HG03571 (cell line): ENCODE results near the gene AP3D1.

Experiments
- ATAC-seq: cut with Tn5 transposase; IDR thresholded peaks from one replicate; pipeline ENCODE4 v1.9.1; 2021; ENCODE audit not compliant: unreplicated experiment

Gene AP3D1

DNA sequence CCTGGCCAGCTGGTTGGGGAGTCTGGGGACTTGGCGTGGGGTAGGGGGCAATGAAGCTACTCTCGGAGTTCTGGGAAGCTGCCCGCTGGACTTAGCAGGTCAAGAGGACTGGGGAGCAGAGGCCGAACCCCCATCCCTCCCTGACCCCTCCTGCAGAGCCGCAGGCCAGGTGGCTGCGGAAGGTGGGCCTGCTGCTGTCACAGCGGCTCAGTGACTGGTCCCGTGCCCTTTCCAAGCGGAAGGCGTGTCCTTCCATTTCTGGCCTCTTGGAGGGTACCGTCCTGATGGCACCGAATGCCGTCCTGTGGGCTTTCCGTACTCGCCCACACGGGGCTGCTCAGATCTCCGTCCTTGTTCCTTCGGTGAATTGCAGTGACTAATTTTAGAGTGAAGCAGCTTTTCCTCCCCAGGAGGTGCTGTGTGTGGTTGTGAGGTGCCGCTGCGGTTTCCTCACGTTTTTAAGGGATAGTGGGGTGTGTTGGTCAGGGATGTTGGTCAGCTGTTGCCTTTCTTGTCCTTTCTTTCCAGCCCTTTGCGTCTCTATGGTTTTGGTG is 33.1 kb upstream of the AP3D1 start:
- ATAC-seq, result no peak

DNA sequence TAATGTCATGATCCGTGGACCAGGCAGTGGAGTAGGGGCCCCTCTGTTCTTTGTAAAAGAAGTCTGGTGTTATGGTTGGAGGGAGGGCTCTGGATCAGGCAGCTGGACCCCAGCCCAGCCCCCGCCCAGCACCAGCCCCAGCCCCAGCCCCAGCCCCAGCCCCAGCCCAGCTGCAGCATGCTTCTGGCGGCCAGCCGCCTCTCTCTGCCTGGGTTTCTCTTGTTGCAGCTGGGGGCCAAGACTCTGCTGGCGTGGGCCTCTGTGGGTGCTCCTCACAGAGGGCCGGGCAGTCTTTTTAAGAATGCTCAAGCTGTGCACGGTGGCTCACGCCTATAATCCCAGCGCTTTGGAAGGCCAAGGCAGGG is 30.2 kb upstream of the AP3D1 start:
- no peak for ATAC-seq

DNA sequence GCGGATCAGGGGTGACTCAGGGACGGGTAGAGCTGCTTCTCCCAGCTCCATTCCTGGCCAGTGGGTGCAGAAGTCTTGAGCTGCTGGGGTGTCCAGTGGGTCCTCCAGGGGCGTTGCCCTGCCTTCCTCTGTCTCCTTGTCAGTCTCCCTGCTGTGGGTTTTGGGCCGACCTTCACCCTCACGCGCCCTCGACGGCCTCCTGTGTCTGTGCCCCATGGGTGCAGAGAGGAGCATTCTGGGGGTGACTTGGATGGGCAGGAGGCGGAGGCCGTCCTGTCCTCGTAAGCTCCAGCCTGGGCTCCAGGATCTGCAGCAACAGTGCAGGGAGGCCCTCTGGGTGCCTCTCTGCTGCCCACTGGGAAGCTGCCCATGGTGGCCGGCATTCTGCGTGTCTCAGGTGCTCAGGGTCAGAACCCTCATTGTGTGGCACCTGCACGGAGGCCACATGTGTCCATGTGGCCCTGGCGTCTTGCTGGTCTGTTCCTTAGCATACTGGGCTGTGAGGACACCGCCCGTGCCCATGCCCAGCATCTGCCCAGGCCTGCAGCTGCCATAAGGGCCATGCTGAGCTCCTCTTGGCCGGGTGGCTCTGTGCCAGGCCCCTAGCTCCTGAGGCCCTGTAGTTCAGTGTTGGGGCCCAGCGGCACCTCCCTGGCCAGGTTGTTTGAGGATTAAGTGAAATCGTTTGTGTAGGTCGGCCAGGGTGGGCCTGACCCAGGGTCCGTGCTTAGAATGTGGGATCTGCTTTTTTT is 29.7 kb upstream of the AP3D1 start:
- no peak for ATAC-seq

DNA sequence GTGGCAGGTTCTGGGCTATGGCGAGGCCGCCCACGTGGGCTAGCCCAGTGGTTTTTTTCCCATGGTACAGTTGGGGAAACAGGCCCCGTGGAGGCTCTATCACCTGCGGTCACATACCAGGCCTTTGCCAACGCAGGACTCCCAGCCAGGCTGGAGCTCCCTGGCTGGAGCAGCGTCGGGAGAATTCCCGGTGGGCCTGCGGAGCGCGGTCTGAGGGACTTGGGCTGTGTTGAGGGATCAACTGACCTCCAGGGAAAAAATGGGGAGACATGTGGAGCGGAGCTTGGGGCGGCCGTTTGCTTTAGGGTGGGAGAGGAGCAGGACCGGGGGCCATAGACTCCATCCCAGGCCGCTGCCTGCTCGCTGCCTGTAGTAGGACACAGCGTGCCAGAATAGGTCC is 28.7 kb upstream of the AP3D1 start:
- no peak for ATAC-seq

DNA sequence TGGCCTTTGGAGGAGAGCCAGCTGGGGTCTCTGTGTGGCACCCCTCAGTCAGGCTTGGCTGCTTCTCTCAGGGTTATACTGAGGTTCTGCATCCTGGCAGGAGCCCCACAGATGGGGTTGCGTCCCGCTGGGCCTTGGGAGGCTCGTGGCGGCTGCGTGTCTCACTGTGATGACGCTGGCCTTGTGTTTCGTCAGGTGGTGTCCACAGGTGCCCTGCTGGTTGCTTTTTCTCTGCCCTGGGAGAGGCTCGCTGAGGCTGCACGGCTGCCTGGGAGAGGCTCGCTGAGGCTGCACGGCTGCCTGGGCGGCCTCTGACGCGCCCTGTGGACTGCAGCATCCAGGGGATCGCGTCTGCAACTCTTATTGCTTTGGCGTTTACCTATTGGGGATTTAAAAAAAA is 27.7 kb upstream of the AP3D1 start:
- ATAC-seq, result no peak

DNA sequence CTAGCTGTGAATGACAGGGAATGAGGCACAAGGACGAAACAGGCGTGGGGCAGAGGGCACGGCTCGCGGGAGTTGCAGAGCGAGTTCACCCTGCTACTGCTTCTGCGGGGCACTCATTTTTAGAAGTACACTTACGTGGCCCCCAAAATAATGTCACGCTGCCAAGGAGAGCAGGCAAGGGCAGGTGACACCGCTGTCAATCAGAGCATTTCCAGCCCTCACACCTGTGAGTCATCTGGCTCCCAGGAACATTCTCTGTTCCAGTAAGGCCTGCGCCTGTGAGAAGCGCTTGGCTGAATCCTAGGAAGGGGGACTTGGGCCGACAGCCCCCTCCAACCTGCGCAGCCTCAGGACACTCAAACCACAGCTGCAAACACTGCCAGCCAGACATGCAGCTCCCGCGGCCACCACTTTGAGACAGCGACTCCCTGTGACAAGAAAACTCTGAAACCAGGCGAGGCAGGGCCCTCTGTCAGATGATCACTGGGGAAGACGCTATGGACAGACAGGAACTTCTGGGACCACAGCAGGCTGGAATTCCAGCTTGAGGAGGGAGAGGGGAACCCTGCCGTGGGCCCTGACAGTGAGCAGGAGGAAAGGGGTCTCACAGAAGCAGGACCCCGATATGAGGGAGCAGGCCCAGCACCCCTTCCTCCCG is 25.1 kb upstream of the AP3D1 start:
- no peak for ATAC-seq

DNA sequence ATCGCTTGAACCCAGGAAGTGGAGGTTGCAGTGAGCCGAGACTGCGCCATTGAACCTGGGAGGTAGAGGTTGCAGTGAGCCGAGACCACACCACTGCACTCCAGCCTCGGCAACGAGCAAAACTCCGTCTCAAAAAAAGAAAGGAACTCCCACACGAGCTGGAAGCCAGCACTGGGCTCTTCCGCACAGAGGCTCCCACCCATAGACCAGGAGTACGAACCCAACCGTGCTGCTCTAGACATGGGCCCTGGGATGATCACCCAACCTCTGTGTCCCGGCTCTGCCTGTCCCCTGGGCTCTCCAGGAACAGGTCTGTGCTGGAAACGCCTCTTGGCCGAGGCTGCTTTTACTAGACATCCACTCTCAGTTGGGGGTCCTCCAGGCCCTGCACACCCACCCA is 24.4 kb upstream of the AP3D1 start:
- no peak for ATAC-seq

DNA sequence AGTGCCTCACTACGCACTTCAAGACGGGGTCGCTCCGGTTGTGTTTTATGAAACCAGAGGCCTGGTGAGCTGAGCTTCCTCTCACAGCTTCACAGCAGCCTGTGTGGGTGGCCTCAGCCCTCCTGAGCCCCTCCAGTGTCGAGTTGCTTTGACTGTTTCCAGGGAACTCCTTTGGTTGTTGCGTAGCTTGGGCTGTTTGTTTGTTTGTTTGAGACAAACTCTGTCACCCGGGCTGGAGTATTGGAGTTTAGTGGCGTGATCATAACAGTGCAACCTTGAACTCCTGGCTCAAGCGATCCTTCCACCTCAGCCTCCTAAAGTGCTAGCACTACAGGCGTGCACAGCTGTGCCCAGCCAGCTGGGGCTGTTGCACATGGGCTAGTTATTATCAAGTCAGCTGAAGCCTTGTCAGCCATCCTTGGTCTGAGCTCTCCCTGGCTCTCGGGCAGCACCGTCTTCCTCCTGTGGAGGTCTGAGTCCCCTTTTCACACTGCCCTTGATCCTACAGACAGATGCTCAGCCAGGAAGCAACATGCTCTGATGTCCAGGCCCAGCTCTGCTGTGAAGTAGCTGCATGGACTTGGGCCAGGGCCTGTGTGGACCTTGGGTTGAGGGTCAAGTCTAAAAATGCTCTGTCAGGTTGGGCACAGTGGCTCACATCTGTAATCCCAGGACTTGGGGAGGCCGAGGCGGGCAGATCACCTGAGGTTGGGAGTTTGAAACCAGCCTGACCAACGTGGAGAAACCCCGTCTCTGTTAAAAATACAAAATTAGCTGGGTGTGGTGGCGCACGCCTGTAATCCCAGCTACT is 22.6 kb upstream of the AP3D1 start:
- no peak for ATAC-seq

DNA sequence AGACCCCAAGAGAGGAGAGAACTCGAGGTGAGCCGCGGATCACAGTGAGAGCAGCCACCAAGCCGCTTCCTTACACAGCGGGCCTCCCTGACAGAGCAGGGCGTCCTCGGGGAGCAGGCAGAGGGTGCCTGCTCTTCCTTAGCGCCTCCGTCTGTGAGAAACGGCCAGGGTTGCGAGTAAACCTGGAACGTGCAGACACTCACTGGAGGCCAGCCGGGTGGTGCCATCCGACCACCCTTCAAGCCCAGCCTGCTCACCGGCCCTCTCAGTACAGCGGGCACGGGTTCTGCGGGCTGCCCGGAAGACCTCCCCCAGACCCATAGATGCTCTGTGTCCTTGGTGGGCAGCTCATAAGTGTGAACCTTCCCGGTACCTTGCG is 22.0 kb upstream of the AP3D1 start:
- ATAC-seq, result no peak

DNA sequence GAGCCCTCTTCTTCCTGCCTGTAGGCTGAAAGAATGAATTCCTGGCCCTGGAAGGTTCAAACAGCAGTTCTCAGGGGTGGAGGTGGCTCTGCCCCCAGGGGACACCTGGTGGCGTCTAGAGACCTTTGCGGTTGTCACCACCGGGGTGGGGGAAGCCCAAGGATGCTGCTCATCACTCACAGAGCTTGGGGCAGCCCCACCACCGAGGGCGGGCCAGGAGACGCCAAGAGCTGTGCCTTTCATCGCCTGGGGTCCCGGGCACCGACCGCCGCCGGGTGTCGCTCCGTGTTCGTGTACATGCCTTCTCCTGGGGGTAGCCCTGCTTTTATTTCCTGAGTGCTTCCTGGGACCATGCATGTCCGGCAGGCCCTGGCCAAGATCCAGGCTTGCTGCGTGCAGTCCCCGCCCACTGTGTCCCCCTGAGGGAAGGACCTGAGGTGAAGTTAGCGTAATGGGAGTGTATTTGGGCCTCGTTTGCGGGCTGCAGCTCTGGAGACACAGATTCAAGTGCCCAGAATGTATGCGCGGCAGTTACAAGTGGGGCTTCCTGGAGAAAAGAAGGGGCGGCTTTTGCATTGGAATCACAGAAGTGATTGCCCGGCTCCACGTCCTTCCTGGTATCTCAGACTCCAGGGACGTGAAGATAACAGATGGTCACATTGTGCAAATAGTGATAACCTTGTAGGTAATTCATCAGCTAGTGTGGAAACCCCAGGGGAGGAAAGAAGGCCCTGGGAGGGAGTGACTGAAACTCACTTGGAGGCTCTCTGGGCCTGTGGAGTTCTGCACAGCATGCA is 20.2 kb upstream of the AP3D1 start:
- ATAC-seq, result peak; percentile 38

DNA sequence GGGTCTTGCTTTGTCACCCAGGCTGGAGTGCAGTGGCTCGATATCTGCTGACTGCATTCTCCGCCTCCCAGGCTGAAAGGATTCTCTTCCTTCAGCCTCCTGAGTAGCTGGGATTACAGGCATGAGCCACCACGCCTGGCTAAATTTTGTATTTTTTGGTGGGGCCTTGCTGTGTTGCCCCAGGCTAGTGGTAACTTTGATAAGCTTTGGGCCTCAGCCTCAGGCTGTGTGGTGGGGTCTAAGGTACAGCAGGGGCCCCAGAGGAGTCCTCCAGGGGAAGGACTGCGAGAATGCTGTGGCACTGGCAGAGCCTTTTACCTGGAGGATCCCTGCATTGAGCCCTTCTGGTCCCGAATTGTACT is 19.6 kb upstream of the AP3D1 start:
- no peak for ATAC-seq

DNA sequence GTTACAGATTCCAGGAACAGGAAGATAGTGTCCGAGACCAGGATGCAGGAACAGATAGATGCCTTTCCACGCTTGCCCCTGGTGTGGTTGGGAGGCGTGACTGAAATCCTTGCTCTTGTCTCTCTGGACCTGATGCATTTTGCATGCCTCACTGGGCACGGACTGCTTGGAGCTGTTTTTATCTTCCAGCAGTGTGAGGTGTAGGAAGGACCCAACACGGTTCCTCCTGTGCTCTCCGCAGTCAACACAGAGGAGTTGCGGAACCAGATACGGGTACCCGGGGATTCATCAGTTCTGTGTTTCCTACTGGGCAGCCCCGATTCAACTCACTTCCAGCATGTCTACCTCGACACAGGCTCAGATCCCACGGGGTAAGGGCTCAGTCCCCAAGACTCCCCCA is 18.9 kb upstream of the AP3D1 start:
- ATAC-seq, result no peak

DNA sequence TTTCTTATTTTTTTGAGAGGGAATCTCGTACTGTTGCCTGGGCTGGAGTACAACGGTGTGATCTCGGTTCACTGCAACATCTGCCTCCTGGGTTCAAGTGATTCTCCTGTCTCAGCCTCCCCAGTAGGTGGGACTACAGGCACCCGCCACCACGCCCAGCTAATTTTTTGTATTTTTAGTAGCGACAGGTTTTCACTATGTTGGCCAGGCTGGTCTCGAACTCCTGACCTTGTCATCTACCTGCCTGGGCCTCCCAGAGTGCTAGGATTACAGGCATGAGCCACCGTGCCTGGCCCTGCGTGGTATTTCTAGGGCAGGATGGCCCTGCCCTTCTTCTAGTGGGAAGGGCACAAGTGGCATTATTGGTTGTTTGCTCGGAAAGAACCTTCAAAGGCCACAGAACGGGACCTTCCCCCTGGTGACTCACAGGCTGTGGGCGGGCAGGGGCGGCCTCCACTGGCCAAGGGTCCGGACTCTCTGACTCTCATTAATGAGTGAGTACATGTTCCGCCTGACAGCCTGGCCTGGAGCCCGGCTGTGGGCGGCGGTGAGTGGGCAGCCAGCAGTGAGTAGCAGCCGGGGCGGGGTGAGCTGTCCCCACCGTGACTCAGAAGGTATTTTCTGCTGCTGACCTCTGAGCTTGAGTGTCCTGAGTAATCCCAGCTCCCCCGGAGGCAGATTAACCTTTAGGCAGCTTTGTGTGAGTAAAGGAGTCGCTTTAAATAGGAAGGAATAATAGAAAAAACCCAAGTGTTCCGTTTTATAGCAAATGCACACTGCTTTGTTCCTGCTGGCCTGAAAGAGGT is 17.5 kb upstream of the AP3D1 start:
- peak; percentile 42 for ATAC-seq

DNA sequence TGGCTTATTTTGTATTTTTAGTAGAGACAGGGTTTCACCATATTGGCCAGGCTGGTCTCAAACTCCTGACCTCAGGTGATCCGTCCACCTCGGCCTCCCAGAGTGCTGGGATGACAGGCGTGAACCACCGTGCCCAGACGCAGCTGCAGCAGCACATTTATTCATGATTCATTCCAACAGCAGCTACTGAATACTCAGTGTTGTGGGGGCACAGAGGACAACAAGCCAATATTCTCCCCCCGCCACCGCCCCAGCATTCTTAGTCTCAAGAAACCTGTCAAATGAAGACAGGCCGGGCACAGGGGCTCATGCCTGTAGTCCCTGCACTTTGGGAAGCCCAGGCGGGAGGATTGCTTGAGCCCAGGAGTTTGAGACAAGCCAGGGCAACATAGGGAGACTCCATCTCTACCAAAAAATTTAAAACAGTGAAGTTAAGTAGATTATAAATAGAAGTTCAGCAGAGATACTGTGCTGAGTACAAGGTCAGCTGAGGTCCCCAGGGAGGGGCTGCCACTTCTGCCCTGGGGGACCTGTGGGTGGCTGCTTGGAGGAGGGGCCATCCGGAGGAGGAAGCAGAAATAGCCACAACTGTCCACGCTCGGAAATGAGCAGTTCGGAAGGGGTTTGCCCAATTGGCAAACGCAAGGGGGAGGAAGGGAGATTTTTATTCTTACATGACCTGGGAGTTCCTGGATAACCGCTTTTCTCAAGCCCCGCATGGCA is 16.7 kb upstream of the AP3D1 start:
- peak; percentile 27 for ATAC-seq

DNA sequence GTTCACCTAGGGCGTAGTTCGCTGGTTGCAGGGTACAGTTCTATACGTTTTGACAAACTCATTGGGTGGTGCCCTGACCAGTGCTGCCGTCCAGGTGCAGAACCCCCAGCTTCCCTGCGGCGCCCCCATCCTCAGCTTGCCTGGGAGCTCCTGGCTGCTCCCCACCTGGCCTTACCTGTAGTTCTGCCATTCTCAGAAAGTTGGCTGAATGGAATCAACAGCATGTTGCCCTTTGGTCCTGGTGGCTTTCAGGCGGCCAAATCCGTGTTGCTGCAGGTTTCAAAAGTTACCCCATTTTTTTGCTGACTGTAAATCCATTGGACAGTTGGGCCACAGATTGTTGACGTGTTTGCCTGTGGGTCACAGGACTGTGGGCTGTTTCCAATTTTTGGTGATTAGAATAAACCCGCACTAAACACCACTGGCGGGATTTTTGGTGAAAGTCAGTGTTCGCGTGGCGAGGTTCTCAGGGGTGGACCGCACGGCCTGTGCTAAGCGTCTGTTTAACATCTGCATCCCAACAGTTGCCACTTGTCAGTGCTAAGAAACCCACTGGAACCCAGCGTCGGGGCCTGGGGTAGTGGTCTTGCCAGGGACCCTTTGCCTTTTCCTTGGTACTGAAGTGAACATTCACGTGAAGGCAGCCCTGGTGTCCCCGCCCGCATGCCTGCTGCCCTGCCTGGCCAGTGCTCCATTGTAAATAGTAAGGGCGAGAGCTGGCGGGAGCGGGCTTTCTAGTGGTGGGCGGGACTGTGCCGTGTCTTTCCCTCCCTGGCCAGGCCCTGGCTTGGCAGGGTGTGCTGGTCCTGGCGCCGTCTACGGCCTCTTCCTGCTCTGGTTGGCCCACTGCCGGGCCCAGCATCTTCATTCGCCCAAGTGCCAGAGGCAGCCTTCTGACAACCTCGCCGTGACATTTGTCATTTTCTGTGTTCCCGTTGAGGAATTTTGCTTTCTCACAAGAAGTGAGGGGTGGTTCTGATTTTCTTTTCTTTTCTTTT is 15.7 kb upstream of the AP3D1 start:
- no peak for ATAC-seq

DNA sequence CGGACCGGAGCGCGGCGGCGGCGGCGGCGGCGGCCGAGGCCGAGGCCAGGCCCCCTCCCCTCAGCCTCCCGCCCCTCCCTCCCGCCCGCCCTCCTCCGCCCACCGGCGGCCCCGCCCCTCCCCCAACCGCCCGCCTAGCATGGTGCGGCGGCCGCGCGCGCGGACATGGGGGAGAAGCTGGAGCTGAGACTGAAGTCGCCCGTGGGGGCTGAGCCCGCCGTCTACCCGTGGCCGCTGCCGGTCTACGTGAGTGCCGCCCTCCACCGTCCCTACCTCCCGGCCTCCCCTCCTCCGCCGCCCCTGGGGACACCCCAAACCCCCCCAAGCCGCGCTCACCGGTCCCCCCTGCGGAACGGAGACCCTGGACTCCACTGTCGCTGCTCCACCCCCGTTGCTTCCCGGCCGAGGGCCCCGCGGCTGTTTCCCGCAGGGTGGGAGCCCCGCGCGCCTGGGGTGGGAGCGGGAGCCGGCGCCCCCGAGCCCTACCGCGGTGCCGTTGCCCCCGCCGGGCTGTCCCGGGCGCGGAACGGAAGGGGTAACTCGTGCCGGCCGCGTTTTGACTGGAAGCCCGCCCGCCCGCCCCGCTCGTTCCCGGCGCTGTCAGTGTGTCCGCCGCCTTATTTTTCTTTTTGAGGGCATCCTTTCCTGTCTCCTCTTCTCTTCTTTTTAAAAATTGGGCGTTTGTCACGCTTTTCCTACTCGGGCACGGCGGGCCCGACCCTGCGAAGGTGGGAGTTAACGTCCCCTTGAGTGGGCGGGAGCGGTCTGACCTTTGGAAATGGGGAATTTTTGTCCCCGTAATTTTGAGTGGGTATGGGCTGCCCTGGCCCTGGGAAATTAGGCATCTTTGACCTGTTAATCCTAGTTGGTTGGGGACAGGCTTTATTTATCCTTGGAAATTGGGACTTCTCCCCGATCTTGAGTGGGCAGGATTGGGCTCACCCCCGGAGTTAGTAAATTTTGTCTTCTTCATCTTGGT is 12.9 kb upstream of the AP3D1 start:
- ATAC-seq, result peak; percentile 6

DNA sequence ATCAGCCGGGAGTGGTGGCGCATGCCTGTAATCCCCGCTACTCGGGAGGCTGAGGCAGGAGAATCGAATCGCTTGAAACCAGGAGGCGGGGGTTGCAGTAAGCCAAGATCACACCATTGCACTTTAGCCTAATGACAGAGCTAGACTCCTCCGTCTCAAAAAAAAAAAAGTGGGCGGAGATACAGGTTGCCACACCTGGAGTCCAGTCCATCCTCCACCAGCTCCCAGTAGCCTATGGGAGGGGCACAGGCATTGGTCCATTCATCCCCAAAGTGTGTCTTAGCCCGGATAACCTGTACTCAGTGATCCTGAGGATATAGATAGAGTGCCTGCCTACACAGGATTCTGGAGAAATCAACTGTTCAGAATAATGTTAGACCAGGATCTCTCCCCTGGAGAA is 9.0 kb upstream of the AP3D1 start:
- ATAC-seq, result no peak
